ENCODE data around the gene UCN2.
"Not testable (repeated sequence)": the region's sequence is repeated elsewhere in the genome, so short reads cannot be mapped to it uniquely, and the experiment has no call there.

Gene UCN2

DNA sequence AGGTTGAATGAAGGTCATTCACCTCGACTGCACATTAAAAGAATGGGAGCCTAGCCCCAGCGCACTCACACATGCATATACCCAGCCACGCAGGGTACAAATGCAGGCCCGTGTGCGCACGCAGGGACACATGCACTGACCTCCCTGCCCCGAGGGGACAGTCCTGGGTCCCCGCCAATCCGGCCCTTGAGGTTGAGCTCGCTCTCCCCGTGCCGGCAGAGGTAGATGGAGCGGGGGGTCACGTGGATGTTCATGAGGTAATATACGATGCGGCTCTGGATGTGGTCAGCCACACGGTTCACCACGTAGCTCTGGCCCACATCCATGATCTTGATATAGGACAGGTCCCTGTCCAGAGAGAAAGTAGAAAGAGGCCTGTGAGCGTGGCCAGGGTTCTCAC lies 27.5 kb downstream of the UCN2 start:
- DNase-seq: no peak

DNA sequence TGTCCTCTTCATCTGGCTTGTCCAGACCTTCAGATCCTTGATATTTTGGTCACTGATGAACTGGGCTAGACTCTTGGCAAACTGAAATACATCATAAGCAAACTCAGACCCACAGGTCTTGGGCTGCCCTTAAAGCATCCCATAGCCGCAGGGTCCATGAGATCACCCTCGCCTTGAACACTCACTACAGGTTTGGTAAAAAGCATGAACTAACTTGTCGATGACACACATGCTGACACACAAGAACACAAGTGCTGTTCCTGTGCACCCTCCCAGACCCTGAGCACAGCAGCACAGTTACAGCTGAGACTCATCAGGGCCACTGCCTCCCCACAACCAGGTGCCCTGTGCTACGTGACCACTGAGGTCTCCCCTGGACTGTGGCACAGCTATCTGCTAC lies 28.0 kb downstream of the UCN2 start:
- DNase-seq: no peak

DNA sequence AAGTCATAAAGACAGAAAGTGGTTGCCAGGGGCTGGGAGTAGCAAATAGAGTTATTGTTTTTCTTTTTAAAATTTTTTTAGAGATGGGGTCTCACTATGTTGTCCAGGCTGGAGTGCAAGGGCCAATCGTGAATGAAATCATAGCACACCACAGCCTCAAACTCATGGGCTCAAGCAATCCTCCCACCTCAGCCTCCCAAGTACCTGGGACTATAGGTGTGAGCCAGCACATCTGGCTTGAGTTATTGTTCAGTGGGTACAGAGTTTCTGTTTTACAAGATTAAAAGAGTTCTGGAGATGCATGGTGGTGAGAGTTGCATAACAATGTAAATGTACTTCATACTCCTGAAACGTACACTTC lies 30.6 kb downstream of the UCN2 start:
- no peak for DNase-seq

DNA sequence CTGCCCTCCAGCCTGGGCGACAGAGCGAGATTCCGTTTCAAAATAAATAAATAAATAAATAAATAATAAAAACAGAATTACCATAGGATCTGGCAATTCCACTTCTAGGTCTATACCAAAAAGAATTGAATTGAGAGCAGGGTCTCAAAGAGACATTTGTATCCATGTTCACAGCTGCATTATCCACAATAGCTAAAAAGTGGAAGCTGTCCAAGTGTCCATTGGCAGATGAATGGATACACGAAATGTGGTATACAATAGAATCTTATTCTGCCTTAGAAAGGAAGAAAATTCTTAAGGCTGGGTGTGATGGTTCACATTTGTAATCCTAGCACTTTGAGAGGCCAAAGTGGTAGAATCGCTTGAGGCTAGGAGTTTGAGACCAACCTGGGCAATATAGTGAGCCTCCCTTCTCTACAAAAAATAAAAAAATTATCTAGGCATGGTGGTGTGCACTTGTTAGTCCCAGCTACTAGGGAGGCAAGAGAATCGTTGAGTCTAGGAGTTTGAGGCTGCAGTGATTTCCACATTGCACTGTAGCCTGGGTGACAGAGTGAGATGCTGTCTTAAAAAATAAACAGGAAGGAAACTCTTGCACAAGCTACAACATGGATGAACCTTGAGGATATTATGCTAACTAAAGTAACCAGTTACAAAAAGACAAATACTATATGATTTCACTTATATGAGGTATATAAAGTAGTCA lies 31.2 kb downstream of the UCN2 start:
- DNase-seq: no peak

DNA sequence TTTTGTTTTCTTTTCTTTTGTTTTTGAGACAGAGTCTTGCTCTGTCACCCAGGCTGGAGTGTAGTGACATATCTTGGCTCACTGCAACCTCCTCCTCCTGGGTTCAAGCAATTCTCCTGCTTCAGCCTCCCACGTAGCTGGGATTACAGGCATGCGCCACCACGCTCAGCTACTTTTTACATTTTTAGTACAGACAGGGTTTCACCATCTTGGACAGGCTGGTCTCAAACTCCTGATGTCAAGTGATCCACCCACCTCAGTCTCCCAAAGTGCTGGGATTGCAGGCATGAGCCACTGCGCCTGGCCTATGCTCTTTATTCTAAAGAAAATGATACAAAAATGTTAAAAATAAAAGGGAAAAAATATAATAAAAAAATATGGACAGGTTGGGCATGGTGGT lies 32.9 kb downstream of the UCN2 start:
- DNase-seq: not testable (repeated sequence)

DNA sequence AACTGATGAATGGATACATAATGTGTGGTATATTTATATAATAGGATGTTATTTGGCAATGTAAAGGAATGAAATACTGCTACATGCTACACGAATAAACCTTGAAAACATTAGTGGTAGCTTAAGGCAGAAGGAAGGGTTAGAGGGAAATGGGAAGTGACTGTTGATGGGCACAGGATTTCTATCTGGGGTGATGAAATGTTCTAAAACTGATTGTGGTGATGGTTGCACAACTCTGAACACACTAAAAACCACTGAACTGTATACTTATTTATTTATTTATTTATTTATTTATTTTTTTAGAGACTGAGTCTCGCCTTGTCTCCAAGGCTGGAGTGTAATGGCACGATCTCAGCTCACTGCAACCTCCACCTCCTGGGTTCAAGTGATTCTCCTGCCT lies 34.8 kb downstream of the UCN2 start:
- DNase-seq: no peak

DNA sequence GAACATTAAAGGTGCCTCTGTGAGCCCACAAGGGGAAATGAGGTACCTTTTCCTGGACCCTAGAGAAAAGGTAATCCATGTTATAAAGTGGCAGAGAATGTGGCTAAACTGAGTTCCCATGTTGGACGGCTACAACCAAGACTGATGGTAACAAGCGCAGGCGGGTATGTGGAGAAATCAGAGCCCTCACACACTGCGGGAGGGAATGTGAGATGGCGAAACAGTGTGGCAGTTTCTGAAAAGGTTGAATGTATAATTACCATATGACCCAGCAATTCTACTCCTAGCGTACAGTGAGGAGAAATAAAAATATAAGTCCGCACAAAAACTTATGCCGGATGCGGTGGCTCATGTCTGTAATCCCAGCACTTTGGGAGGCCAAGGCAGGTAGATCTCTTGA lies 35.5 kb downstream of the UCN2 start:
- no peak for DNase-seq

DNA sequence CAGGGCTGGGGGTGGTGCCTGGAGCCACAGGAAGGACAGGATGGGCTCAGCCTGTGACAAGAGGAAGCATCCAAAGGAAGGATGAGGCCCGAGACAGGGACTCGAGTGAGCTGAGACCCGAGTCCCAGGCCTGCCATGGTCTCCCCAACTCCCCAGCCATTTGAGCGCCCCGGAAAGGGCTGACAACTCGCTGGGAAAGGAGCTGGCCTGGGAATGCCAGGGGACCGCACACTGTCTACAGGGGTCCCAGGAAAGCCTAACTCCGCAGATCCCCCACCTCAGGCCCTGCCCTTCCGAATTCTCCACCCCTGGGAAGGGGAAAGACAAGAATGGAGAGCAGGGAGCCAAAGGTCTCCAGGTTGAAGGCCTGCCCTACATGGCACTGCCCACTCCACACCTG lies 38.6 kb downstream of the UCN2 start:
- no peak for DNase-seq

DNA sequence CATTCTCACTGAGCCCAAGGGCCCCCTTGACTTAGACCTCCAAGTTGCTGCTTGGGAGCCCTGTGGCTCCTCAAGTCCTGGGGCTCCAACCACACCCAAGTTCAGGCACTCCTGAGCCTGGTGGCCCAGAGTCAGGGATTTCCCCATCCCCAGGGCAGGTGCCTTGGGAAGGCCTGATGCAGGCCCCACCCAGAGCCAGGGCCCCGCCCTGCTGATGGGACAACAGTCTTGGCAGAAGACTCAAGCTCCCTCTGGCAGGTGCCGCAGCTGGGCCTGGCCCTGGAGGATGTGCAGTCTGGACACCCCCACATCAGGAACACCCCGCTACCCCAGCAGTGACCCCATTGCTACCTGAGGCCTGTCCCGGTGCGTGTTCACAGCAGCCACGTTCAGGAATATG lies 41.9 kb downstream of the UCN2 start:
- no peak for DNase-seq

DNA sequence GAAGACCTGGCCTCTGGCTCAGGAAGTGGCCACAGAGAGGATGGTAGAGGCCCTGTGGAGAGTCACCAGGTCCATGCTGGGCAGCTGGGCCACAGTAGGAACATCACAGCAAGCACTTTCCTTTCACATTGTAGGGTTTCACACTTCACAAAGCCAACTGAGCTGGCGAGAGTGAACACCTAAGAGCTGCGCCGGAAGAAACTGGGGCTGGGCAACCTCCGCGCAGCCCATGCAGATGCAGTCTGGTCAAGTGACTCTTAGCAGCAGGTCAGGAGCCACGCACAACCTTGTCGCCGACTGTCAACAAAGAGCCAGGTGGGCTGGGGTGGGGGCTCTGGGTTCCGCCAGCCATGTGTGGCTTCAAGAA lies 44.3 kb downstream of the UCN2 start:
- DNase-seq: no peak

DNA sequence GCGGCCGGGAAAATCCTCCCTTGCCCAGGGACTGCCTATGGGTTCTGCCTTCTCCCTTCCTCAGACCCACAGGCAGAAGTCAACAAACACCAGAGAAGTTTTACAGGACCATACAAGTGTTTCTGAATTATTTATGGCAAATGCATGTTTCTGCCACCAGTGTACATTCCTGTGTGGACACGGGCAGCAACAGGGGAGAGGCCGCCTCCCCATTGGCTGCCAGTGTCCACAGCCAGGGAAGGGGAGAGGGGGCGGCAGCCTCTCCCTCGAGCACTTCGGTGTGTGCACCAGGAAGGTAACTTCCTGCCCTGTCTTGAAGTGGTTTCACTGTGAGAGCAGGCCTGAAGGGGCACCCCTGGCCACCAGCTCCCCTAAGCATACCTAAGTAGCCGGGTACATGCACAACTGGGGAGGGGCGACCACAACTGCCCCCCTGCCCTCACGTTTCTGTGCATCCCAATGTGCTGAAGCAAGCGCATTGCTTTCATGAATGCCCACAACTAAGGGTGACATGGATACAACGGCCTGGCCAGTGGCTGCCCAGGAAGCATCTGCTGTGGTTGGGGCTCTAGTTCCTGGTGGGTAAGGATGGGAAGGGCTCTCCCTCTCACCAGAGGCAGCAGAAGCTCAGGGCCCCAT lies 44.8 kb downstream of the UCN2 start:
- DNase-seq: no peak

DNA sequence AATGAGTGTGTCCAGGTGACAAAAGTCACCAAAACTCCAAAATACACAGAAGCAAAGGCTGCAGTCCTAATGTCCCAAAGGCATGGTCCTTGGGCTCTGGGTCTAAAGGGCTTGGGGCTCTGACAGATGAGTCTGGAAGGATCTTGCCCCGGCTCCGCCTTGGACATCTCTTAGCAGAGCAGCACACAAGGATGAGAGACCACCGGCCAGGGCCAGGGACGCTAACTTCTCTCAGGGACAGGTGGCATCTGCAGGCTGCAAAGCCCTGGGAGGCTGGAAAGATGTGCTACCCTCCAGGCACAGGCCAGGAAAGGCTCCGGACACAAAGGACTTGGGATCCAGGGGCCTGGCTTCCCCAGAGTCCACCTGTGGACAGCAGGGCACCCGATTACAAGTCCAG lies 45.5 kb downstream of the UCN2 start:
- no peak for DNase-seq

DNA sequence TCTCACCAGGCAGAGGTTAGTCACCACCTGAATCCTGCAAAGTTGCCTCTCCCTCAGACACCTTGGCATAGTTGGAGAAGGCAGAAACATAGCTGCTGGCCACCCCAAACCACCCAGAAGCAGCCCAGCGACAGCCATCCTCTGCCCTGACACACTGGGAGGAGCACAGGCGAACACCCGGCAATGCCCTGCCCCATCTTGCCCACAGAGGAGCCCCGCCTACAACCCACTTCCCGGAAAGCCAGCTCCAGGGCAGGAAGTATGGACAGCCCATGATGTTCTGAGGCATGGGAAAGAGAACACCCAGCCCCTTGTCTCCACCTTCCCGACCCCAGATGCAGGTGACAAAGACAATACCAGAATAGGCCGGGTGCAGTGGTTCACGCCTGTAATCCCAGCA lies 47.0 kb downstream of the UCN2 start:
- DNase-seq: no peak

DNA sequence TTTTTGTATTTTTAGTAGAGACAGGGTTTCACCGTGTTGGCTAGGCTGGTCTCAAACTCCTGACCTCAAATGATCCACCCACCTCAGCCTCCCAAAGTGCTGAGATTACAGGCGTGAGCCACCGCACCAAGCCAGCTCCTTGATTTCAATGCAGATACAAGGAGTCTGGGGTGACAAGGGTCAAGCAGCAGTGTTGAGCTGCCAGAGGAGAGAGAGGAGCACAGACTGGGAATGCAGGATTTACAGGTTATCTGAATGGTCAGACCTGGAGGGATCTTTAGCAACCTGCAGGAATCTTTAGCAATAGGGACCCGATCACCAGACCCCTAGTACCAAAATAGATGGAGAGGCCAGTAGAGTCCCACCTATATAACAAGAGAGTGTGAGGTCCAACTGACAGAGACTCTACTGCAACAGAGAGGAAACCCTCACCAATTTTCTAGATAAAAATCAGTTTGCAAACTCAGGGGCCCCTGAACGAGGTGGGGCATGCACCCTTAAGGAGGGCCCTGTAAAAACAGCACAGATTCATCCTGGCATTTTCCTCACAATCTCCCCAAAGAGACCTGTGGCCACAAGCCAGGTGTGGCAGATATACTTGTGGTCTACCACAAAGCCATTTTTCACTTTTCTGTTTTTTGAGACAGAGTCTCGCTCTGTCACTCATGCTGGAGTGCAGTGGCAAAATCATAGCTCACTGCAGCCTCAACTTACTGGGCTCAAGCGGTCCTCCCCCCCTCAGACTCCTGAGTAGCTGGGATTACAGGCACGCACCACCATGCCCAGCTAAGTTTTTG lies 49.0 kb downstream of the UCN2 start:
- no peak for DNase-seq

All from fibroblast of skin of abdomen (primary cell).